ENCODE measurements around the gene SCAMP4.

DNA sequence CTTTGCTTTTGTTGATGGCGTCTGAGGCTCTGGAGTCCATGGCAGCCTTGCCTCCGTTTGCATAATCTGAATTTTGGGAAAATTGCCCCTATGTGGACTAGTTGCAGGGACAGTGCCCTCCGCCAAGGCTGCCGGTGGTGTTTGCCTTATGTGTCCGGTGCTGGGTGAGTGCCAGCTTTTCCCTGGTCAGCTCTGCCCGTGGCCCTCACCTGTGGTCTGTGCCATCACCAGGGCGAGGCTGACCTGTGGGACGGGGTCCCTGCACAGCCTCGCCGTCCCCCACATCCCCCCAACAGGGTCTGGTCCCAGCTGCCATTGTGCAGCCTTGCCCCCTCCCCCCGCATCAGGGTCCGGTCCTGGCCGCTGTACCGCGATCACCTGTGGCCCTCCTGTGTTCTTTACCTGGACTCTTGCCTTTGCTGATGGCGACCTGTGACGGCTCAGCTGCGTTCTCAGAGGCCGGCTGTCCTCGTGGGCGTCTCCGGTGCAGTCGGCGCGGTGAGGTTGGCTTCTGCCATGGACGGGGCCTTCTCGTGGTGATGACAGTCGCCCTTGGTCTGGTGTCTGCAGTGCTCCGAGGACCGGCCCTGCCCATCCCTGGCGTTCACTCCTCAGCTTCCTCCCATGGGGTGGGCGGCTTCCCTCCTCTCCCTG lies 48.4 kb downstream of the SCAMP4 start:
- no peak for TF ChIP-seq JUN (CRISPR knock-in tag; IDR thresholded peaks at IDR 0.05)
- TF ChIP-seq NFE2L1 (CRISPR knock-in tag; IDR thresholded peaks at IDR 0.05), result no peak
- no peak for TF ChIP-seq CTCF (IDR thresholded peaks at IDR 0.05)
- TF ChIP-seq, protein P1, sequence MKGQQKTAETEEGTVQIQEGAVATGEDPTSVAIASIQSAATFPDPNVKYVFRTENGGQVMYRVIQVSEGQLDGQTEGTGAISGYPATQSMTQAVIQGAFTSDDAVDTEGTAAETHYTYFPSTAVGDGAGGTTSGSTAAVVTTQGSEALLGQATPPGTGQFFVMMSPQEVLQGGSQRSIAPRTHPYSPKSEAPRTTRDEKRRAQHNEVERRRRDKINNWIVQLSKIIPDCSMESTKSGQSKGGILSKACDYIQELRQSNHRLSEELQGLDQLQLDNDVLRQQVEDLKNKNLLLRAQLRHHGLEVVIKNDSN (CRISPR knock-in tag; IDR thresholded peaks at IDR 0.05), result no peak
- no peak for TF ChIP-seq ATF6 (CRISPR knock-in tag; IDR thresholded peaks at IDR 0.05)
- no peak for TF ChIP-seq NR1H2 (CRISPR knock-in tag; IDR thresholded peaks at IDR 0.05)
- TF ChIP-seq ATF1 (CRISPR knock-in tag; IDR thresholded peaks at IDR 0.05), result no peak
